ENCODE data around the gene PLCB2.

PLCB2 gene

GRCh38 chr15:40344631-40345120 is 36.9 kb upstream of the PLCB2 start:
- H3K9ac ChIP-seq (ENCODE audit: low read depth, low read length) = no peak overlapping the region
- peaks cover 18% of the 10 kb centered on the region; the same call in 1 of the 2 replicates for H3K4me1 ChIP-seq (ENCODE audit: insufficient read depth, low read length)
- H3K36me3 ChIP-seq (ENCODE audit: insufficient read depth, low read length) = no peaks in the 10 kb centered on the region
- H3K9me3 ChIP-seq (ENCODE audit: control insufficient read depth, insufficient read depth, low read length) = no peaks in the 10 kb centered on the region

GRCh38 chr15:40344217-40344616 is 36.5 kb upstream of the PLCB2 start:
- peaks cover 21% of the 10 kb centered on the region; the same call in 1 of the 2 replicates for H3K4me1 ChIP-seq (ENCODE audit: insufficient read depth, low read length)
- H3K36me3 ChIP-seq (ENCODE audit: insufficient read depth, low read length) = no peaks in the 10 kb centered on the region
- H3K9me3 ChIP-seq (ENCODE audit: control insufficient read depth, insufficient read depth, low read length) = no peaks in the 10 kb centered on the region
- H3K9ac ChIP-seq (ENCODE audit: low read depth, low read length) = no peak overlapping the region

- H3K9ac ChIP-seq (ENCODE audit: low read depth, low read length) = no peak overlapping the region
Observed at GRCh38 chr15:40343512-40343911, 35.8 kb upstream of the PLCB2 start.

GRCh38 chr15:40342416-40343320 is 34.9 kb upstream of the PLCB2 start:
- peaks cover 23% of the 10 kb centered on the region; the same call in 1 of the 2 replicates for H3K4me1 ChIP-seq (ENCODE audit: insufficient read depth, low read length)
- no peak overlapping the region for H3K9ac ChIP-seq (ENCODE audit: low read depth, low read length)
- H3K9me3 ChIP-seq (ENCODE audit: control insufficient read depth, insufficient read depth, low read length) = no peaks in the 10 kb centered on the region
- no peaks in the 10 kb centered on the region for H3K36me3 ChIP-seq (ENCODE audit: insufficient read depth, low read length)

More at GRCh38 chr15:40343512-40343911, 35.8 kb upstream of the PLCB2 start:
- no peaks in the 10 kb centered on the region for H3K9me3 ChIP-seq (ENCODE audit: control insufficient read depth, insufficient read depth, low read length)
- peaks cover 21% of the 10 kb centered on the region; the same call in 1 of the 2 replicates for H3K4me1 ChIP-seq (ENCODE audit: insufficient read depth, low read length)
- no peaks in the 10 kb centered on the region for H3K36me3 ChIP-seq (ENCODE audit: insufficient read depth, low read length)

GRCh38 chr15:40340740-40341400 is 33.1 kb upstream of the PLCB2 start, which contains the start of gene CCDC9B:
Gene CCDC9B (minus strand): TSS chr15:40340939. CDS start chr15:40340819, 120 bp downstream.
- H3K9ac ChIP-seq (ENCODE audit: low read depth, low read length) = no peak within 1 kb of the TSS
- no peaks in the 10 kb centered on the region for H3K36me3 ChIP-seq (ENCODE audit: insufficient read depth, low read length)
- H3K4me1 ChIP-seq (ENCODE audit: insufficient read depth, low read length) = peaks cover 26% of the 10 kb centered on the region; the same call in 1 of the 2 replicates
- H3K9me3 ChIP-seq (ENCODE audit: control insufficient read depth, insufficient read depth, low read length) = no peaks in the 10 kb centered on the region

GRCh38 chr15:40340038-40340739 is 32.5 kb upstream of the PLCB2 start:
- Histone ChIP-seq H3K36me3 (ENCODE audit: insufficient read depth, low read length) (no peaks in the 10 kb centered on the region), H3K9me3 (ENCODE audit: control insufficient read depth, insufficient read depth, low read length) (no peaks in the 10 kb centered on the region), H3K4me1 (ENCODE audit: insufficient read depth, low read length) (peaks cover 26% of the 10 kb centered on the region; the same call in 1 of the 2 replicates), H3K9ac (ENCODE audit: low read depth, low read length) (no peak overlapping the region)

- H3K9ac ChIP-seq (ENCODE audit: low read depth, low read length) = no peak overlapping the region
- peaks cover 26% of the 10 kb centered on the region; the same call in 1 of the 2 replicates for H3K4me1 ChIP-seq (ENCODE audit: insufficient read depth, low read length)
- no peaks in the 10 kb centered on the region for H3K36me3 ChIP-seq (ENCODE audit: insufficient read depth, low read length)
Observed at GRCh38 chr15:40339621-40339945, 31.8 kb upstream of the PLCB2 start.

GRCh38 chr15:40338921-40339620 is 31.3 kb upstream of the PLCB2 start:
- peaks cover 26% of the 10 kb centered on the region; the same call in 1 of the 2 replicates for H3K4me1 ChIP-seq (ENCODE audit: insufficient read depth, low read length)
- H3K9ac ChIP-seq (ENCODE audit: low read depth, low read length) = no peak overlapping the region
- H3K9me3 ChIP-seq (ENCODE audit: control insufficient read depth, insufficient read depth, low read length) = no peaks in the 10 kb centered on the region
- no peaks in the 10 kb centered on the region for H3K36me3 ChIP-seq (ENCODE audit: insufficient read depth, low read length)

More at GRCh38 chr15:40339621-40339945, 31.8 kb upstream of the PLCB2 start:
- no peaks in the 10 kb centered on the region for H3K9me3 ChIP-seq (ENCODE audit: control insufficient read depth, insufficient read depth, low read length)

- H3K9ac ChIP-seq (ENCODE audit: low read depth, low read length) = no peak overlapping the region
- H3K4me1 ChIP-seq (ENCODE audit: insufficient read depth, low read length) = peaks cover 22% of the 10 kb centered on the region; the same call in 1 of the 2 replicates
- H3K36me3 ChIP-seq (ENCODE audit: insufficient read depth, low read length) = no peaks in the 10 kb centered on the region
- H3K9me3 ChIP-seq (ENCODE audit: control insufficient read depth, insufficient read depth, low read length) = no peaks in the 10 kb centered on the region
Observed at GRCh38 chr15:40338041-40338657, 30.4 kb upstream of the PLCB2 start.

GRCh38 chr15:40337597-40337996 is 29.9 kb upstream of the PLCB2 start:
- Histone ChIP-seq H3K9me3 (ENCODE audit: control insufficient read depth, insufficient read depth, low read length) (no peaks in the 10 kb centered on the region), H3K36me3 (ENCODE audit: insufficient read depth, low read length) (no peaks in the 10 kb centered on the region), H3K9ac (ENCODE audit: low read depth, low read length) (no peak overlapping the region), H3K4me1 (ENCODE audit: insufficient read depth, low read length) (peaks cover 18% of the 10 kb centered on the region; the same call in 1 of the 2 replicates)

GRCh38 chr15:40336744-40337122 is 29.0 kb upstream of the PLCB2 start:
- peaks cover 18% of the 10 kb centered on the region; the same call in 1 of the 2 replicates for H3K4me1 ChIP-seq (ENCODE audit: insufficient read depth, low read length)
- no peak overlapping the region for H3K9ac ChIP-seq (ENCODE audit: low read depth, low read length)
- H3K9me3 ChIP-seq (ENCODE audit: control insufficient read depth, insufficient read depth, low read length) = no peaks in the 10 kb centered on the region
- no peaks in the 10 kb centered on the region for H3K36me3 ChIP-seq (ENCODE audit: insufficient read depth, low read length)

GRCh38 chr15:40335938-40336743 is 28.4 kb upstream of the PLCB2 start:
- peaks cover 18% of the 10 kb centered on the region; the same call in 1 of the 2 replicates for H3K4me1 ChIP-seq (ENCODE audit: insufficient read depth, low read length)
- H3K36me3 ChIP-seq (ENCODE audit: insufficient read depth, low read length) = no peaks in the 10 kb centered on the region; the same call in 1 of the 2 replicates
- no peak overlapping the region for H3K9ac ChIP-seq (ENCODE audit: low read depth, low read length)
- H3K9me3 ChIP-seq (ENCODE audit: control insufficient read depth, insufficient read depth, low read length) = no peaks in the 10 kb centered on the region

Data from ES-I3 (cell line).